Endothelial cell of umbilical vein (primary cell): ENCODE data around the gene FXYD6.

Experiments used
- POLR2A ChIP-seq: IDR thresholded peaks from 2 replicates; pipeline ENCODE4 v1.6.1; 2012; ENCODE audit warnings: low read depth, mild to moderate bottlenecking, control low read depth, low read length
- POLR2AphosphoS5 ChIP-seq: IDR thresholded peaks from 2 replicates; pipeline ENCODE4 v1.6.1; 2012; ENCODE audit warnings: low read depth, mild to moderate bottlenecking, control low read depth, low read length, moderate library complexity; ENCODE audit not compliant: insufficient read depth
- TF ChIP-seq, protein P1 (sequence below), 2 donors: IDR thresholded peaks; 1 replicate in 1 of 2; 2 replicates in 1 of 2; pipeline ENCODE4 v1.5.1; 2011; ENCODE audit warnings: low read length in 2 of 2, mild to moderate bottlenecking in 2 of 2, moderate library complexity in 2 of 2, control low read depth in 1 of 2, inconsistent platforms in 1 of 2, low read depth in 1 of 2; ENCODE audit not compliant: insufficient read depth in 1 of 2; ENCODE audit errors: extremely low read depth in 1 of 2

DNA sequence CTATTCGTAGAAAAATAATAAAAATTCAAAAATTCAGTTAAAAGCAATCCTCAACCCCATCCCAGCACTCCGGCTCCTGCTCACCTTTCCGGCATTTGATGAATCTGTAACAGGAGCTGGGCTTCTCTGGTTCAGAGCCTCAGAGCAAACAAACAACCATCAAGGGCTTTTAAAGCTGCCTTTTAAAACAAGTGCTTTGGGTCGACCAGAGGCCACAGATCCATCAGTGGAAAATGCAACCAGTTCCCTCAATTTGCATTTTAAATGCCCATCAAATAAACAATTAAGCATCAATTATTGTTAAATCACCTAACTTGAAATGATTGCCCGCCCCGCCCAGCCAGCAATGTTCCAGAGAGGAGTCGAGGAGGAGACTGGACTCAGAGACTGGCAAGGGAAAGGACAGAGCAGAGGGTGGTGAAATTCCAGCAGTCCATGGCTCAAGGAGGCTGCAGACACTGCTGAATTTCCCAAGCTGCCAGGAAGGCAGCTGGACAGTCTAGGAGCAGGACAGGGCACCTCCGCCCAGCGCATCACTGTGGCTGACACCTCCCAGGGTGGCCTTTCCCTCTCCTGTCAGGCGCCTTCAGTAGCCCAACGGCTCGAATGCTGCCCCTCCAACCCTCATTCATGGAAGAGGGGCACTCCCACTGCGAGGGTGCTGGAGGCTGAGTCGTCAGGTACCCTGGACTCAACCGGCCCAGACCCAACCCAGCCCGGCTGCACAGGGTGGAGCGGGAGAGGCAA lies 7.5 kb downstream of the FXYD6 start:
- TF ChIP-seq POLR2AphosphoS5: no peak
- TF ChIP-seq, protein P1, sequence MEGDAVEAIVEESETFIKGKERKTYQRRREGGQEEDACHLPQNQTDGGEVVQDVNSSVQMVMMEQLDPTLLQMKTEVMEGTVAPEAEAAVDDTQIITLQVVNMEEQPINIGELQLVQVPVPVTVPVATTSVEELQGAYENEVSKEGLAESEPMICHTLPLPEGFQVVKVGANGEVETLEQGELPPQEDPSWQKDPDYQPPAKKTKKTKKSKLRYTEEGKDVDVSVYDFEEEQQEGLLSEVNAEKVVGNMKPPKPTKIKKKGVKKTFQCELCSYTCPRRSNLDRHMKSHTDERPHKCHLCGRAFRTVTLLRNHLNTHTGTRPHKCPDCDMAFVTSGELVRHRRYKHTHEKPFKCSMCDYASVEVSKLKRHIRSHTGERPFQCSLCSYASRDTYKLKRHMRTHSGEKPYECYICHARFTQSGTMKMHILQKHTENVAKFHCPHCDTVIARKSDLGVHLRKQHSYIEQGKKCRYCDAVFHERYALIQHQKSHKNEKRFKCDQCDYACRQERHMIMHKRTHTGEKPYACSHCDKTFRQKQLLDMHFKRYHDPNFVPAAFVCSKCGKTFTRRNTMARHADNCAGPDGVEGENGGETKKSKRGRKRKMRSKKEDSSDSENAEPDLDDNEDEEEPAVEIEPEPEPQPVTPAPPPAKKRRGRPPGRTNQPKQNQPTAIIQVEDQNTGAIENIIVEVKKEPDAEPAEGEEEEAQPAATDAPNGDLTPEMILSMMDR (IDR thresholded peaks at IDR 0.05; ENCODE audit: extremely low read depth in 1 of 2, insufficient read depth in 1 of 2, low read depth in 1 of 2, low read length in 2 of 2): no peak
- TF ChIP-seq POLR2A: no peak
